GM12801 (cell line): Measurements from ENCODE around the gene TMPRSS4.

ENCODE experiments used
- CTCF ChIP-seq: IDR thresholded peaks from one replicate; pipeline ENCODE4 v1.5.1; 2011; ENCODE audit warnings: control low read depth; ENCODE audit not compliant: insufficient read length; ENCODE audit errors: extremely low read depth

TMPRSS4 gene

GRCh38 chr11:118151431-118151830 lies 74.6 kb downstream of the TMPRSS4 start:
- no peak for TF ChIP-seq CTCF

GRCh38 chr11:118152020-118152551 lies 75.2 kb downstream of the TMPRSS4 start:
- TF ChIP-seq CTCF = no peak

GRCh38 chr11:118152552-118153471 lies 75.9 kb downstream of the TMPRSS4 start, which contains the start of gene SCN4B:
Gene SCN4B (minus strand): TSS chr11:118152823. CDS start chr11:118152673, 150 bp downstream.
- no peak for TF ChIP-seq CTCF

- TF ChIP-seq CTCF = no peak
Observed at GRCh38 chr11:118153516-118153915, 76.6 kb downstream of the TMPRSS4 start.

GRCh38 chr11:118153976-118154375 lies 77.1 kb downstream of the TMPRSS4 start:
- no peak for TF ChIP-seq CTCF

- no peak for TF ChIP-seq CTCF
Observed at GRCh38 chr11:118154641-118155040, 77.8 kb downstream of the TMPRSS4 start.

- no peak for TF ChIP-seq CTCF
Observed at GRCh38 chr11:118155776-118156530, 79.1 kb downstream of the TMPRSS4 start.
